HepG2 (cell line): ENCODE results near the gene ITGAE. TPM values are rescaled to one million over a fixed set of nuclear protein-coding genes. Genes with fewer than 3 reads are reported as not detected.

Experiments used
- ASH2L ChIP-seq: fragments of 300-600, 200-600 bp; sonication (generic); IDR thresholded peaks from 2 replicates; pipeline ENCODE4 v1.7.0; 2017; ENCODE audit warnings: low read depth, mild to moderate bottlenecking, moderate library complexity, mixed read lengths, low read length; ENCODE audit not compliant: insufficient read length
- DNMT1 ChIP-seq: sonication (generic); formaldehyde crosslinking; IDR thresholded peaks from 2 replicates; pipeline ENCODE4 v1.5.1; 2020; ENCODE audit warnings: mild to moderate bottlenecking, missing genetic modification reagents
- FOXO1 ChIP-seq: sonication (generic); formaldehyde crosslinking; IDR thresholded peaks from 2 replicates; pipeline ENCODE4 v1.4.0; 2020; ENCODE audit warnings: missing genetic modification reagents
- HHEX ChIP-seq: IDR thresholded peaks from 2 replicates; pipeline ENCODE4 v1.6.1; 2016; ENCODE audit warnings: control low read depth
- MED13 ChIP-seq: sonication (generic); formaldehyde crosslinking; IDR thresholded peaks from 2 replicates; pipeline ENCODE4 v1.5.0; 2020; ENCODE audit warnings: missing genetic modification reagents
- NFKBIZ ChIP-seq: IDR thresholded peaks from 2 replicates; pipeline ENCODE4 v1.6.1; 2018; ENCODE audit warnings: missing genetic modification reagents, missing compliant biosample characterization
- SRSF1 ChIP-seq: fragments of 200-400 bp; formaldehyde crosslinking; optimal IDR thresholded peaks from 2 replicates; pipeline ENCODE3; 2017; ENCODE audit warnings: mild to moderate bottlenecking, low read depth, low read length, moderate library complexity
- TAF15 ChIP-seq: fragments of 200-400 bp; formaldehyde crosslinking; IDR thresholded peaks from one replicate; pipeline ENCODE4 v1.6.1; 2018; ENCODE audit warnings: mild to moderate bottlenecking, low read depth, low read length; ENCODE audit not compliant: poor library complexity, severe bottlenecking
- ZMAT3 ChIP-seq: sonication (generic); formaldehyde crosslinking; conservative IDR thresholded peaks from 2 replicates; pipeline ENCODE4 v1.7.0; 2021; ENCODE audit warnings: missing genetic modification reagents
- ZNF549 ChIP-seq: sonication (generic); formaldehyde crosslinking; IDR thresholded peaks from 2 replicates; pipeline ENCODE4 v1.5.0; 2020; ENCODE audit warnings: missing genetic modification reagents
- ZNF577 ChIP-seq: sonication (generic); formaldehyde crosslinking; IDR thresholded peaks from 2 replicates; pipeline ENCODE4 v1.4.0; 2020; ENCODE audit warnings: mild to moderate bottlenecking, low read depth, missing genetic modification reagents, borderline replicate concordance
- ZNF605 ChIP-seq: sonication (generic); formaldehyde crosslinking; IDR thresholded peaks from 2 replicates; pipeline ENCODE4 v1.8.0; 2022; ENCODE audit warnings: mild to moderate bottlenecking, missing genetic modification reagents
- ZNF619 ChIP-seq: sonication (generic); formaldehyde crosslinking; IDR thresholded peaks from 2 replicates; pipeline ENCODE4 v1.4.0; 2020; ENCODE audit warnings: mild to moderate bottlenecking, missing genetic modification reagents
- ZNF749 ChIP-seq: sonication (generic); formaldehyde crosslinking; IDR thresholded peaks from 2 replicates; pipeline ENCODE4 v1.8.0; 2022; ENCODE audit warnings: mild to moderate bottlenecking, missing genetic modification reagents, moderate library complexity, borderline replicate concordance
- polyA plus RNA-seq, 8 experiments: library from polyadenylated mRNA; depleted of rRNA in 3 of 8; stranded (reverse) in 7 of 8; unstranded in 1 of 8; fragments of >200 nt; fragmentation: Illumina TruSeq in 4 of 8; extraction: Trizol in 4 of 8; gene quantifications; 2 replicates each; pipeline versions ENCODE4 v1.2.1 to v1.2.3, GENCODE V29; 2011 to 2016; ENCODE audit warnings: low read depth in 4 of 8, missing spikeins in 1 of 8, mixed read lengths in 1 of 8; ENCODE audit not compliant: insufficient read depth in 1 of 8
- total RNA-seq, 5 experiments: library from RNA; depleted of rRNA; stranded (reverse); fragments of >200 nt; fragmentation: Illumina TruSeq; extraction: Trizol; gene quantifications; 2 replicates each; pipeline ENCODE4 v1.2.3, GENCODE V29; 2016; ENCODE audit warnings: low read depth in 1 of 5
- TF ChIP-seq, protein P1 (sequence below): sonication (generic); formaldehyde crosslinking; IDR thresholded peaks from 2 replicates; pipeline ENCODE4 v1.4.0; 2020; ENCODE audit warnings: missing genetic modification reagents
- TF ChIP-seq, protein P2 (sequence below): fragments of 450-650 bp; IDR thresholded peaks from 2 replicates; pipeline ENCODE4 v1.6.1; 2016
- TF ChIP-seq, protein P3 (sequence below): sonication (generic); formaldehyde crosslinking; IDR thresholded peaks from 2 replicates; pipeline ENCODE4 v1.9.0; 2021; ENCODE audit warnings: missing genetic modification reagents, borderline replicate concordance
- TF ChIP-seq, protein P4 (sequence below): sonication (generic); formaldehyde crosslinking; IDR thresholded peaks from 2 replicates; pipeline ENCODE4 v1.8.0; 2022; ENCODE audit warnings: mild to moderate bottlenecking, missing genetic modification reagents, moderate library complexity
- TF ChIP-seq, protein P5 (sequence below): sonication (generic); formaldehyde crosslinking; IDR thresholded peaks from 2 replicates; pipeline ENCODE4 v1.5.1; 2020; ENCODE audit warnings: mild to moderate bottlenecking, missing genetic modification reagents

Gene ITGAE
- total and polyA plus RNA-seq, 2 of the 13 experiments (the other 11 are each of a cell fraction or from before 2014, with no cell fraction given), result 42.3 to 49.0 TPM

DNA sequence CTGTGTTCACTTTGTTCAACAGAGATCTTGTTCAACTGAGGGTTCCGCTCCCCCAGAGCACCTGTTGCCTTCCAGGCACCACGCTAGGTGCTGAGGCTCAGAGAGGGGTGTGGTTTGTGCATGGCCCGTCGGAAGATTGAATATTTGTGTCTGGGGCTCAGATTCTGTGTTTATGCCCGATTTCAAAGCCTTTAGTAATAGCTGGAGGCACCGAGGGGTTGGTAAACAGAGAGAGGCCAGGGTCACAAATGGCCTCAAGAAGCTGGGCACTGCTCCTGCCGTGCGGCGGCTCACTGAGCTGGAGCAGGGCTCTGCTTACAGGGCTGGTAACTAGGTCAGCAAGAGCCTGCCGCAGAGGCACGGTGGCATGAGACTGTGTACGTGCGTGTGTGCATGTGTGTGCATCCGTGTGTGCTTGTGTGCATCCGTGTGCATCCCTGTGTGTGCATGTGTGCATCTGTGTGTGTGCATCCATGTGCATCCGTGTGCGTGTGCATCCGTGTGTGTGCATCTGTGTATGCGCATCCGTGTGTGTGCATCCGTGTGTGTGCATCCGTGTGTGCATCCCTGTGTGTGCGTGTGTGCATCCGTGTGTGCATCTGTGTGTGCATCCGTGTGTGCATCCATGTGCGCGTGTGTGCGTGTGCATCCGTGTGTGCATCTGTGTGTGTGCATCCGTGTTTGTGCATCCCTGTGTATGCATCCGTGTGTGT, 5.4 kb downstream of the ITGAE start (continued):
- TF ChIP-seq, protein P1, sequence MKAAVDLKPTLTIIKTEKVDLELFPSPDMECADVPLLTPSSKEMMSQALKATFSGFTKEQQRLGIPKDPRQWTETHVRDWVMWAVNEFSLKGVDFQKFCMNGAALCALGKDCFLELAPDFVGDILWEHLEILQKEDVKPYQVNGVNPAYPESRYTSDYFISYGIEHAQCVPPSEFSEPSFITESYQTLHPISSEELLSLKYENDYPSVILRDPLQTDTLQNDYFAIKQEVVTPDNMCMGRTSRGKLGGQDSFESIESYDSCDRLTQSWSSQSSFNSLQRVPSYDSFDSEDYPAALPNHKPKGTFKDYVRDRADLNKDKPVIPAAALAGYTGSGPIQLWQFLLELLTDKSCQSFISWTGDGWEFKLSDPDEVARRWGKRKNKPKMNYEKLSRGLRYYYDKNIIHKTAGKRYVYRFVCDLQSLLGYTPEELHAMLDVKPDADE (CRISPR knock-in tag), result no peak
- TF ChIP-seq ZNF605 (CRISPR knock-in tag) (no peak), DNMT1 (no peak; the same call in 1 of the 2 replicates), TAF15 (no peak), ZNF577 (CRISPR knock-in tag) (no peak), ZNF549 (CRISPR knock-in tag) (no peak), ASH2L (no peak), NFKBIZ (CRISPR knock-in tag) (no peak), ZNF749 (CRISPR knock-in tag) (peak; percentile 34; the same call in 1 of the 2 replicates), MED13 (no peak), ZNF619 (CRISPR knock-in tag) (peak; percentile 14; the same call in 1 of the 2 replicates), FOXO1 (CRISPR knock-in tag) (peak; percentile 86), SRSF1 (no peak), ZMAT3 (CRISPR knock-in tag) (no peak), HHEX (peak; percentile 43; the same call in 1 of the 2 replicates)
- TF ChIP-seq, protein P2, sequence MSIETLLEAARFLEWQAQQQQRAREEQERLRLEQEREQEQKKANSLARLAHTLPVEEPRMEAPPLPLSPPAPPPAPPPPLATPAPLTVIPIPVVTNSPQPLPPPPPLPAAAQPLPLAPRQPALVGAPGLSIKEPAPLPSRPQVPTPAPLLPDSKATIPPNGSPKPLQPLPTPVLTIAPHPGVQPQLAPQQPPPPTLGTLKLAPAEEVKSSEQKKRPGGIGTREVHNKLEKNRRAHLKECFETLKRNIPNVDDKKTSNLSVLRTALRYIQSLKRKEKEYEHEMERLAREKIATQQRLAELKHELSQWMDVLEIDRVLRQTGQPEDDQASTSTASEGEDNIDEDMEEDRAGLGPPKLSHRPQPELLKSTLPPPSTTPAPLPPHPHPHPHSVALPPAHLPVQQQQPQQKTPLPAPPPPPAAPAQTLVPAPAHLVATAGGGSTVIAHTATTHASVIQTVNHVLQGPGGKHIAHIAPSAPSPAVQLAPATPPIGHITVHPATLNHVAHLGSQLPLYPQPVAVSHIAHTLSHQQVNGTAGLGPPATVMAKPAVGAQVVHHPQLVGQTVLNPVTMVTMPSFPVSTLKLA, result no peak
- TF ChIP-seq, protein P3, sequence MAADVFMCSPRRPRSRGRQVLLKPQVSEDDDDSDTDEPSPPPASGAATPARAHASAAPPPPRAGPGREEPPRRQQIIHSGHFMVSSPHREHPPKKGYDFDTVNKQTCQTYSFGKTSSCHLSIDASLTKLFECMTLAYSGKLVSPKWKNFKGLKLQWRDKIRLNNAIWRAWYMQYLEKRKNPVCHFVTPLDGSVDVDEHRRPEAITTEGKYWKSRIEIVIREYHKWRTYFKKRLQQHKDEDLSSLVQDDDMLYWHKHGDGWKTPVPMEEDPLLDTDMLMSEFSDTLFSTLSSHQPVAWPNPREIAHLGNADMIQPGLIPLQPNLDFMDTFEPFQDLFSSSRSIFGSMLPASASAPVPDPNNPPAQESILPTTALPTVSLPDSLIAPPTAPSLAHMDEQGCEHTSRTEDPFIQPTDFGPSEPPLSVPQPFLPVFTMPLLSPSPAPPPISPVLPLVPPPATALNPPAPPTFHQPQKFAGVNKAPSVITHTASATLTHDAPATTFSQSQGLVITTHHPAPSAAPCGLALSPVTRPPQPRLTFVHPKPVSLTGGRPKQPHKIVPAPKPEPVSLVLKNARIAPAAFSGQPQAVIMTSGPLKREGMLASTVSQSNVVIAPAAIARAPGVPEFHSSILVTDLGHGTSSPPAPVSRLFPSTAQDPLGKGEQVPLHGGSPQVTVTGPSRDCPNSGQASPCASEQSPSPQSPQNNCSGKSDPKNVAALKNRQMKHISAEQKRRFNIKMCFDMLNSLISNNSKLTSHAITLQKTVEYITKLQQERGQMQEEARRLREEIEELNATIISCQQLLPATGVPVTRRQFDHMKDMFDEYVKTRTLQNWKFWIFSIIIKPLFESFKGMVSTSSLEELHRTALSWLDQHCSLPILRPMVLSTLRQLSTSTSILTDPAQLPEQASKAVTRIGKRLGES (CRISPR knock-in tag), result no peak
- TF ChIP-seq, protein P4, sequence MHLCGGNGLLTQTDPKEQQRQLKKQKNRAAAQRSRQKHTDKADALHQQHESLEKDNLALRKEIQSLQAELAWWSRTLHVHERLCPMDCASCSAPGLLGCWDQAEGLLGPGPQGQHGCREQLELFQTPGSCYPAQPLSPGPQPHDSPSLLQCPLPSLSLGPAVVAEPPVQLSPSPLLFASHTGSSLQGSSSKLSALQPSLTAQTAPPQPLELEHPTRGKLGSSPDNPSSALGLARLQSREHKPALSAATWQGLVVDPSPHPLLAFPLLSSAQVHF (CRISPR knock-in tag), result no peak
- TF ChIP-seq, protein P5, sequence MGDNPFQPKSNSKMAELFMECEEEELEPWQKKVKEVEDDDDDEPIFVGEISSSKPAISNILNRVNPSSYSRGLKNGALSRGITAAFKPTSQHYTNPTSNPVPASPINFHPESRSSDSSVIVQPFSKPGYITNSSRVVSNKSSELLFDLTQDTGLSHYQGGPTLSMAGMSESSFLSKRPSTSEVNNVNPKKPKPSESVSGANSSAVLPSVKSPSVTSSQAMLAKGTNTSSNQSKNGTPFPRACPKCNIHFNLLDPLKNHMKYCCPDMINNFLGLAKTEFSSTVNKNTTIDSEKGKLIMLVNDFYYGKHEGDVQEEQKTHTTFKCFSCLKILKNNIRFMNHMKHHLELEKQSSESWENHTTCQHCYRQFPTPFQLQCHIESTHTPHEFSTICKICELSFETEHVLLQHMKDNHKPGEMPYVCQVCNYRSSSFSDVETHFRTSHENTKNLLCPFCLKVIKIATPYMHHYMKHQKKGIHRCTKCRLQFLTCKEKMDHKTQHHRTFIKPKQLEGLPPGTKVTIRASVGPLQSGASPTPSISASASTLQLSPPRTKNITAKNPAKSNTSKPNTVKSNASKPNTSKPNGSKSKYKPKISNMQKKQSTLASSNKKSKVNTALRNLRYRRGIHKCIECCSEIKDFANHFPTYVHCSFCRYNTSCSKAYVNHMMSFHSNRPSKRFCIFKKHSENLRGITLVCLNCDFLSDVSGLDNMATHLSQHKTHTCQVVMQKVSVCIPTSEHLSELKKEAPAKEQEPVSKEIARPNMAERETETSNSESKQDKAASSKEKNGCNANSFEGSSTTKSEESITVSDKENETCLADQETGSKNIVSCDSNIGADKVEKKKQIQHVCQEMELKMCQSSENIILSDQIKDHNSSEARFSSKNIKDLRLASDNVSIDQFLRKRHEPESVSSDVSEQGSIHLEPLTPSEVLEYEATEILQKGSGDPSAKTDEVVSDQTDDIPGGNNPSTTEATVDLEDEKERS (CRISPR knock-in tag), result no peak
